Neural progenitor cell (in vitro differentiated cells): Measurements from ENCODE around the gene KRTAP5-9.

Experiments used
- CTCF ChIP-seq: fragments of 200-600 bp; sonication (generic); IDR thresholded peaks from 2 replicates; pipeline ENCODE4 v1.5.1; 2017; ENCODE audit warnings: antibody characterized with exemption, mild to moderate bottlenecking
- EZH2 ChIP-seq: fragments of 200-600 bp; sonication (generic); IDR thresholded peaks from 2 replicates; pipeline ENCODE4 v1.6.1; 2017; ENCODE audit warnings: antibody characterized with exemption, mild to moderate bottlenecking, moderate library complexity
- EZH2phosphoT487 ChIP-seq: fragments of 200-600 bp; sonication (generic); IDR thresholded peaks from 2 replicates; pipeline ENCODE4 v1.6.1; 2017; ENCODE audit warnings: antibody characterized with exemption

- TF ChIP-seq CTCF: peak; percentile 89
- no peak for TF ChIP-seq EZH2
- no peak for TF ChIP-seq EZH2phosphoT487
These were observed 32.1 kb downstream of the KRTAP5-9 start for GRCh38 chr11:71580057-71581003.
